ENCODE results near the gene SLC25A48.

The SLC25A48 gene, protein sequence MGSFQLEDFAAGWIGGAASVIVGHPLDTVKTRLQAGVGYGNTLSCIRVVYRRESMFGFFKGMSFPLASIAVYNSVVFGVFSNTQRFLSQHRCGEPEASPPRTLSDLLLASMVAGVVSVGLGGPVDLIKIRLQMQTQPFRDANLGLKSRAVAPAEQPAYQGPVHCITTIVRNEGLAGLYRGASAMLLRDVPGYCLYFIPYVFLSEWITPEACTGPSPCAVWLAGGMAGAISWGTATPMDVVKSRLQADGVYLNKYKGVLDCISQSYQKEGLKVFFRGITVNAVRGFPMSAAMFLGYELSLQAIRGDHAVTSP

DNA sequence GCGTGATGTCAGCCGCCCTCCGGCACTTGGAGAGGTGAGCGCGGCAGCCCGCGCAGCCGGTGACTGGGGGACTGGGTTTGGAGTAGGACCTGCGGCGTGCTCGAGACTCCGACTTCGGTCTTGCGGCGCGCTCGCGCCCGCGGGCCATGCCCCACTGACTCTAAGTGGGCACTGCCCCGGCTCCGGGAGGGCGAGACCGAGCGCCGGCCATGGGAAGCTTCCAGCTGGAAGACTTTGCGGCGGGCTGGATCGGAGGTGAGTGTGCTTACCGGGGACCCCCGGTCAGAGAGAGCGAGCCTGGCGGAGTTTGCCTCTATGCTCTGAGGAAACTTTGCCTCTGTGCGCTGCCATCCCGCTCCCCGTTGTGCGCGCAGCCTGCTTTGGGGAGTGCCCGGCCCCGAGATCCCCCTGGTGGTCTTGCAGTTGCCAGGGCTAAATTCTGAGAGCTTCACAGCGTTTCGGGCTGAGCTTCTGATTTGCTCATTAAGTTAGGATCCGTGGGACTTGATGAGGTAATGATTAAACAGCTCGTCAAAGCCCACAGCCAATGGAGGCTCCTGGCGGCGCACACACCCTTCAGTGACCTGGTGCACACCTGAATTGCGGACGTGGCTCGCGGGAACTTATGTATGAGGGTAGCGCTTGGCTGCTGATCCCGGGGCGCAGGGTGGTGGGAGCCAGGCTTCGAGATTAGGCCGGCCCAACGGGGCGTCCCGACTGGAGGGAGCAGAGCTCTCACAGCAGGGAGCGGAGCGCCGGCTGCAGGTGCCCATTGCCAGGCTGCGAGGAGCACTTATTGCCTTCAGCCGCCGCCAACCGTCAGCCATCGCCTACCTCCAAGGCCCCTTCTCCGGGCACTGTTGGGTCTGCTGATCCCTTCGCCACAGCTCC is at the start of gene SLC25A48:
Gene SLC25A48 (plus strand): TSS at position 25 of the 891 bp plus-strand sequence. CDS start 185 bp downstream, at position 210.
- no peak for DNase-seq (ENCODE audit: low read depth, low spot score)
- no peak within 1 kb of the TSS for H3K4me3 ChIP-seq (ENCODE audit: low read depth, low read length)
- in situ Hi-C loops (cut with HindIII; ENCODE audit: low sequenced_read_pairs): loop anchor here (25.0 kb wide), 1 partner anchor 273 kb away; no protein-coding TSS in a partner anchor
- TF ChIP-seq, protein P1, sequence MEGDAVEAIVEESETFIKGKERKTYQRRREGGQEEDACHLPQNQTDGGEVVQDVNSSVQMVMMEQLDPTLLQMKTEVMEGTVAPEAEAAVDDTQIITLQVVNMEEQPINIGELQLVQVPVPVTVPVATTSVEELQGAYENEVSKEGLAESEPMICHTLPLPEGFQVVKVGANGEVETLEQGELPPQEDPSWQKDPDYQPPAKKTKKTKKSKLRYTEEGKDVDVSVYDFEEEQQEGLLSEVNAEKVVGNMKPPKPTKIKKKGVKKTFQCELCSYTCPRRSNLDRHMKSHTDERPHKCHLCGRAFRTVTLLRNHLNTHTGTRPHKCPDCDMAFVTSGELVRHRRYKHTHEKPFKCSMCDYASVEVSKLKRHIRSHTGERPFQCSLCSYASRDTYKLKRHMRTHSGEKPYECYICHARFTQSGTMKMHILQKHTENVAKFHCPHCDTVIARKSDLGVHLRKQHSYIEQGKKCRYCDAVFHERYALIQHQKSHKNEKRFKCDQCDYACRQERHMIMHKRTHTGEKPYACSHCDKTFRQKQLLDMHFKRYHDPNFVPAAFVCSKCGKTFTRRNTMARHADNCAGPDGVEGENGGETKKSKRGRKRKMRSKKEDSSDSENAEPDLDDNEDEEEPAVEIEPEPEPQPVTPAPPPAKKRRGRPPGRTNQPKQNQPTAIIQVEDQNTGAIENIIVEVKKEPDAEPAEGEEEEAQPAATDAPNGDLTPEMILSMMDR (IDR thresholded peaks at IDR 0.05; ENCODE audit: low read depth, low read length): no peak

DNA sequence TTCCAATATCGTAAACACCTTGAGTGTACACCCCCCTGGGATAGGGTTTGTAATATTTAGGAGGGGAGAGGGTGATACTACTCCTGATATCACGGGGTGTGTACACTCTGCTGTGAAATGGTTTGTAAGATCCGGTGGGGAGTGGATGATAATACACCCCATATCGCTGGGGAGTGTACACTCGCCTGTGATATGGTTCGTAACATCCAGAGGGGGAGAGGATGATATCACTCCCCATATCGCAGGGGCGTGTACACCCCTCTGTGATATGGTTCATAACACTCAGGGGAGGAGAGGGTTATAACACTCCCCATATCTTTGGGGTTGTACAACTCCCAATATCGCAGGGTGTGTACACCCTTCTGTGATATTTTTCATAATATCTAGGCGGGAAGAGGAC is 33.8 kb upstream of the SLC25A48 start:
- no peak overlapping the region for H3K4me3 ChIP-seq (ENCODE audit: low read depth, low read length)
- in situ Hi-C loops (cut with HindIII; ENCODE audit: low sequenced_read_pairs): no loop called here
- no peak for DNase-seq (ENCODE audit: low read depth, low spot score)
- TF ChIP-seq, protein P1 (IDR thresholded peaks at IDR 0.05; ENCODE audit: low read depth, low read length): no peak

DNA sequence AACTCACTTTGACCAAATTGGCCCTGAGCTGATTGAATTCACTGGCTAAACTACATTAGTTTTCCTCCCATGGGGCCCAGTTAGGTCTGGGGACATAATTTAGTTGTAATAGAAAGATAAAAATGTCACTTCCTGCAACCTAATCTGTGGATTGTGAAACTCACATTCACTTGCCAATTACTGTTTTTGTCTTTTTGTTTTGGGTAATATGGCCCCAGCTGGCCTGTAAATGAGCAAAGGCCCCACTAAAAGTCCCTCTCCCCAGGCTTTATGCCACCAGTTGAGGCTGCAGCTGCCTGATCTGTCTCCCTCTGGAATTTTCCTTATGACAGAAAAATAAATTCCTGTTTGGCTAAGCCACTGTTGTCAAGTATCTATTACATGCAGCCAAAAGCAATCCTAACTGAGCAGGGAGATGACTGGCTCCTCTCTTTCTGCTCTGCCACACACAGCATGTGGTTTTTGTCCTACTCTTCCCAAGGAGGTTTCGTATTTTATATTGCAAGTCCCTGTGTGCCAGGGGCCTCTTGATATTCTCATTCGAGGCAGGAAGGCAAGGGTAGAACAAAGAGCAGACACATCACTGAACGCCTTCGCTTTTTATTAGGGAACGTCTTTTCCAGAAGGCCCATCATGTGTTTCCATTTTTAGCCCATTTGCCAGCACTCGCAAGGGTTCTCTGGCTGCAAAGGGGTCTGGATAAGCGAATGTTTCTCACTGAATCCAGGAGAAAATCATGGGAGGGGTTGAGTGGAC is 24.1 kb upstream of the SLC25A48 start:
- in situ Hi-C loops (cut with HindIII; ENCODE audit: low sequenced_read_pairs): no loop called here
- DNase-seq (ENCODE audit: low read depth, low spot score): no peak
- TF ChIP-seq, protein P1 (IDR thresholded peaks at IDR 0.05; ENCODE audit: low read depth, low read length): no peak
- H3K4me3 ChIP-seq (ENCODE audit: low read depth, low read length): no peak overlapping the region

DNA sequence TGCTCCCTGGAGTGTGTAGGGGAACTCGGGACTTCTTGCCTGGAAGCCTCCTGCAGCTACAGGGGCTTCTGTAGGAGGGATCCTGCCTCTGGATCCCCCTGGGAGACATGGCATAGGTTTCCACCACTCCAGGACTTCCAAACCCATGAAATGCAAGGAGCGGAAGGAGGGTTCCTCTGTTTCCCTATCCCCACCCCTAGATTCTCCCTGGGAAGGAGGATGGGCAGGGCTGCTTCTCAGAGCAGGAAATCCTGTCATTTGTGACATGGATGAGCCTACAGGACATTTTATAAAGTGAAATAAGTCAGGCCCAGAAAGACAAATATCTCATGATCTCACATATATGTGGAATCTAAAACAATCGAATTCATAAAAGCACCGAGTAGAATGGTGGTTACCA is 23.5 kb upstream of the SLC25A48 start:
- in situ Hi-C loops (cut with HindIII; ENCODE audit: low sequenced_read_pairs): no loop called here
- H3K4me3 ChIP-seq (ENCODE audit: low read depth, low read length): no peak overlapping the region
- TF ChIP-seq, protein P1 (IDR thresholded peaks at IDR 0.05; ENCODE audit: low read depth, low read length): no peak
- no peak for DNase-seq (ENCODE audit: low read depth, low spot score)

DNA sequence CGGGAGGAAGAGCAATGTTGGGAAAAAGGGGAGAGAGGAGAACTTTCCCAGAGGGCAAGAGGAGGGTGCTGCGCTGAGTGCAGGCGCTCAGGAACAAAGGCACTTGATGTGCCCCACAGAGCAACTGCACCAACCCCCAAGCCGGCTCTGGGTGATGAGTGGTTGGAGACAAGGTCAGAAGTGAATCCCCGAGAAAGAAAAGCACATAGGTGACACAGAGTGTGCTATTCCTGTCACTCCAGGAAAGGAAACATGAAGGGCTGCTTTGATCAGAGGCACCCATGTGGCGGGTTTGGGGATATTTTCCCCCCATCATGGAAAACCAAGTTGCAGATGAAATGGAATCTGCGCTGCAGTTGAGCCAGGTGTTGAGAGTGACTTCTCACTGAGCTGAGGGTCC is 20.7 kb upstream of the SLC25A48 start:
- H3K4me3 ChIP-seq (ENCODE audit: low read depth, low read length): no peak overlapping the region
- DNase-seq (ENCODE audit: low read depth, low spot score): no peak
- TF ChIP-seq, protein P1 (IDR thresholded peaks at IDR 0.05; ENCODE audit: low read depth, low read length): no peak
- in situ Hi-C loops (cut with HindIII; ENCODE audit: low sequenced_read_pairs): no loop called here

DNA sequence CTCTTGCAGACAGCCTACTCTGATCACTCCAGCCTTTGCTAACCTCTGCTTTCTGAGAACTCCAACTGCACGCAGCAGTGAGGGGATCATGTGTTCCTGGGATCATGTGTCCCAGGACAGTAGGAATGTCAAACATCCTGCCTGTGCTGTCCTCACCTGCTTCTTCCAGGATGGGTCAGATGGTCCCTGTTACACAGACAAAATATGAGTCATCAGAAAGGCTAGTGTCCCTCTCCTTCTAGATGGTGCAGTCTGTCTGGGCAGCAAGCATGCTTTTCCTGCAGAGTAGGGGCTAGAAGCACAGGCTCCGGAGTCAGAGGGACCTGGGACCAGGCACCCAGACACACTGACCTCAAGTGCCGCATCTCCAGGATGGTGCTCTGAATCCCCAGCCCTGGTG is 20.1 kb upstream of the SLC25A48 start:
- H3K4me3 ChIP-seq (ENCODE audit: low read depth, low read length): no peak overlapping the region
- no peak for DNase-seq (ENCODE audit: low read depth, low spot score)
- TF ChIP-seq, protein P1 (IDR thresholded peaks at IDR 0.05; ENCODE audit: low read depth, low read length): no peak
- in situ Hi-C loops (cut with HindIII; ENCODE audit: low sequenced_read_pairs): no loop called here
